IMR-90 (cell line): ENCODE measurements around the gene COTL1. TPM values are rescaled to one million over a fixed set of nuclear protein-coding genes. Genes with fewer than 3 reads are reported as not detected.

ENCODE experiments used
- ATAC-seq: fragments of 200-7000 bp; cut with Tn5 transposase; 2 replicates; pipeline ENCODE4 v1.9.1; 2020; ENCODE audit warnings: low read depth, mild to moderate bottlenecking, moderate library complexity
- BruUV-seq: library from RNA; stranded (reverse); fragments of 400-500 nt; replicated peaks from 2 replicates; lab custom pipeline; 2021; lab: Mats Ljungman, UMichigan
- CTCF ChIA-PET: fragments of 300-600 bp; formaldehyde crosslinking; extraction: SDS; loops from one replicate; lab custom pipeline; 2021; ENCODE audit warnings: antibody characterized with exemption; lab: Yijun Ruan, JAX
- POLR2A ChIA-PET: fragments of 300-600 bp; sonication (Branson Sonifier 250); formaldehyde crosslinking; loops from one replicate; lab custom pipeline; 2022; ENCODE audit warnings: antibody characterized with exemption; ENCODE audit not compliant: unreplicated experiment; lab: Charles Lee
- DNase-seq: peaks from one replicate; pipeline ENCODE4 v3.0.0; 2013
- H2AFZ ChIP-seq: replicated peaks from 2 replicates; pipeline ENCODE3; 2013; ENCODE audit warnings: low read length, mild to moderate bottlenecking; ENCODE audit not compliant: poor library complexity
- H2AK5ac ChIP-seq: 2 replicates; pipeline ENCODE4 v1.6.1; 2013; ENCODE audit warnings: low read depth, low read length, inconsistent platforms
- H2AK9ac ChIP-seq: replicated peaks from 2 replicates; pipeline ENCODE3; 2013; ENCODE audit warnings: mild to moderate bottlenecking, low read depth, low read length, moderate library complexity; ENCODE audit not compliant: poor library complexity
- H2BK120ac ChIP-seq: 2 replicates; pipeline ENCODE4 v1.6.1; 2013; ENCODE audit warnings: low read depth, low read length, inconsistent platforms
- H2BK15ac ChIP-seq: 3 replicates; pipeline ENCODE4 v1.6.1; 2013; ENCODE audit warnings: low read depth, low read length, inconsistent platforms
- H2BK20ac ChIP-seq: 2 replicates; pipeline ENCODE4 v1.6.1; 2013; ENCODE audit warnings: low read depth, mild to moderate bottlenecking, inconsistent platforms, low read length, moderate library complexity
- H2BK5ac ChIP-seq: 2 replicates; pipeline ENCODE4 v1.6.1; 2013; ENCODE audit warnings: mild to moderate bottlenecking, low read depth, low read length, inconsistent platforms; ENCODE audit not compliant: poor library complexity, severe bottlenecking
- H3K14ac ChIP-seq: replicated peaks from 2 replicates; pipeline ENCODE4 v1.6.1; 2013; ENCODE audit warnings: low read depth, low read length, inconsistent platforms
- H3K18ac ChIP-seq: 2 replicates; pipeline ENCODE4 v1.6.1; 2013; ENCODE audit warnings: low read depth, low read length, control low read depth
- H3K23ac ChIP-seq: 2 replicates; pipeline ENCODE4 v1.6.1; 2013; ENCODE audit warnings: low read depth, low read length, inconsistent platforms
- H3K27ac ChIP-seq: 2 replicates; pipeline ENCODE4 v1.5.1; 2013; ENCODE audit warnings: mild to moderate bottlenecking, control low read depth, low read length; ENCODE audit not compliant: insufficient read depth
- H3K27me3 ChIP-seq: 2 replicates; pipeline ENCODE4 v1.6.1; 2013; ENCODE audit warnings: low read length; ENCODE audit not compliant: control insufficient read depth, insufficient read depth
- H3K36me3 ChIP-seq: 2 replicates; pipeline ENCODE4 v1.6.1; 2013; ENCODE audit warnings: low read length, mixed read lengths; ENCODE audit not compliant: control insufficient read depth, insufficient read depth
- H3K4ac ChIP-seq: 2 replicates; pipeline ENCODE4 v1.6.1; 2013; ENCODE audit warnings: low read depth, low read length, inconsistent platforms
- H3K4me1 ChIP-seq: 2 replicates; pipeline ENCODE4 v1.6.1; 2013; ENCODE audit warnings: low read length, mixed read lengths; ENCODE audit not compliant: control insufficient read depth, insufficient read depth
- H3K4me2 ChIP-seq: 2 replicates; pipeline ENCODE4 v1.6.1; 2013; ENCODE audit warnings: low read depth, mild to moderate bottlenecking, control low read depth, low read length, moderate library complexity
- H3K4me3 ChIP-seq: 2 replicates; pipeline ENCODE4 v1.5.1; 2013; ENCODE audit warnings: low read depth, mild to moderate bottlenecking, control low read depth, low read length, moderate library complexity; ENCODE audit not compliant: insufficient read depth
- H3K56ac ChIP-seq: 2 replicates; pipeline ENCODE4 v1.6.1; 2013; ENCODE audit warnings: low read length, inconsistent platforms; ENCODE audit not compliant: insufficient read depth; ENCODE audit errors: extremely low read depth
- H3K79me1 ChIP-seq, 2 experiments: 2 replicates each; pipeline ENCODE4 v1.6.1; 2013; ENCODE audit warnings: low read length in 2 of 2, inconsistent platforms in 1 of 2, low read depth in 1 of 2
- H3K9ac ChIP-seq: 2 replicates; pipeline ENCODE4 v1.6.1; 2013; ENCODE audit warnings: low read depth, low read length, control low read depth
- H3K9me1 ChIP-seq: 2 replicates; pipeline ENCODE4 v1.6.1; 2013; ENCODE audit warnings: low read length, inconsistent platforms; ENCODE audit not compliant: insufficient read depth
- H3K9me3 ChIP-seq: 2 replicates; pipeline ENCODE4 v1.6.1; 2013; ENCODE audit warnings: low read length; ENCODE audit not compliant: control insufficient read depth, insufficient read depth
- H4K20me1 ChIP-seq: 2 replicates; pipeline ENCODE4 v1.6.1; 2013; ENCODE audit warnings: low read length, inconsistent platforms; ENCODE audit not compliant: insufficient read depth
- H4K5ac ChIP-seq: 2 replicates; pipeline ENCODE4 v1.6.1; 2013; ENCODE audit warnings: mild to moderate bottlenecking, low read depth, low read length, control low read depth
- H4K8ac ChIP-seq, 2 experiments: 2 replicates each; pipeline ENCODE4 v1.6.1; 2013; ENCODE audit warnings: low read depth in 2 of 2, low read length in 2 of 2, control low read depth in 1 of 2, inconsistent platforms in 1 of 2
- H4K91ac ChIP-seq: 2 replicates; pipeline ENCODE4 v1.6.1; 2013; ENCODE audit warnings: low read depth, low read length, inconsistent platforms; ENCODE audit not compliant: insufficient read depth
- CEBPB ChIP-seq: IDR thresholded peaks from 2 replicates; pipeline ENCODE4 v1.6.1; 2012; ENCODE audit warnings: low read depth, low read length, improper control_type of control experiment
- FOS ChIP-seq: fragments of 150-350 bp; IDR thresholded peaks from 2 replicates; pipeline ENCODE4 v1.6.1; 2016; ENCODE audit warnings: low read depth, low read length
- MAFK ChIP-seq: IDR thresholded peaks from 2 replicates; pipeline ENCODE4 v1.6.1; 2012; ENCODE audit warnings: low read depth, low read length, improper control_type of control experiment
- MAZ ChIP-seq: IDR thresholded peaks from 2 replicates; pipeline ENCODE4 v1.6.1; 2012; ENCODE audit warnings: low read depth, mild to moderate bottlenecking, low read length, improper control_type of control experiment, moderate library complexity, borderline replicate concordance
- NFE2L2 ChIP-seq: fragments of 150-350 bp; IDR thresholded peaks from 2 replicates; pipeline ENCODE4 v1.6.1; 2016; ENCODE audit warnings: low read depth, mild to moderate bottlenecking, low read length
- POLR2A ChIP-seq: IDR thresholded peaks from 2 replicates; pipeline ENCODE4 v1.6.1; 2012; ENCODE audit warnings: mild to moderate bottlenecking, low read depth, low read length
- RCOR1 ChIP-seq: IDR thresholded peaks from 2 replicates; pipeline ENCODE4 v1.6.1; 2012; ENCODE audit warnings: mild to moderate bottlenecking, low read length, improper control_type of control experiment; ENCODE audit not compliant: insufficient replicate concordance
- RFX5 ChIP-seq: IDR thresholded peaks from 2 replicates; pipeline ENCODE4 v1.8.0; 2012; ENCODE audit warnings: low read depth, mild to moderate bottlenecking, low read length, moderate library complexity
- SMC3 ChIP-seq: fragments of 150-350 bp; IDR thresholded peaks from 2 replicates; pipeline ENCODE4 v1.6.1; 2016; ENCODE audit warnings: low read depth, mild to moderate bottlenecking, antibody characterized with exemption, low read length, moderate library complexity
- WGBS, 2 experiments: methylation state at CpG; one replicate each; pipeline versions ENCODE4 v1.1.5 to v1.1.7; 2013; ENCODE audit warnings: missing lambda C conversion rate in 2 of 2; ENCODE audit not compliant: insufficient read length in 1 of 2; ENCODE audit errors: extremely low coverage in 2 of 2; 5-methylcytosine and 5-hydroxymethylcytosine counted together
- dilution Hi-C: fragments of 300-500 bp; cut with HindIII; formaldehyde crosslinking; loops from one replicate; pipeline ENCODE4 v1.14.3; 2018; ENCODE audit warnings: low sequenced_read_pairs; ENCODE audit not compliant: unreplicated experiment
- in situ Hi-C: fragments of 300-500 bp; cut with MboI; formaldehyde crosslinking; loops from 3 replicates; pipeline ENCODE4 v1.14.3; 2019; ENCODE audit warnings: low sequenced_read_pairs, inconsistent platforms, mixed read lengths
- intact Hi-C: fragments of 100-400 bp; cut with micrococcal nuclease; formaldehyde crosslinking; loops from 2 replicates; pipeline ENCODE4 v1.10.0; 2022
- polyA plus RNA-seq, 3 experiments: library from polyadenylated mRNA; depleted of rRNA; stranded (reverse); fragments of >200 nt; gene quantifications; 2 replicates each; pipeline ENCODE4 v1.2.3, GENCODE V29; 2012; ENCODE audit warnings: low replicate concordance in 1 of 3
- total RNA-seq: library from RNA; depleted of rRNA; stranded (reverse); fragments of >200 nt; gene quantifications from 2 replicates; pipeline ENCODE4 v1.2.3, GENCODE V29; 2012
- TF ChIP-seq, protein P1 (sequence below): fragments of 150-350 bp; IDR thresholded peaks from 2 replicates; pipeline ENCODE4 v1.6.1; 2016; ENCODE audit warnings: low read depth, mild to moderate bottlenecking, low read length, moderate library complexity, borderline replicate concordance
- TF ChIP-seq, protein P2 (sequence below): conservative IDR thresholded peaks from 2 replicates; pipeline ENCODE4 v1.5.1; 2012; ENCODE audit warnings: mild to moderate bottlenecking, low read depth, low read length, improper control_type of control experiment

COTL1 gene
- total and polyA plus RNA-seq, 2 of the 4 experiments (the other 2 are of a cell fraction), result 144 to 258 TPM

DNA sequence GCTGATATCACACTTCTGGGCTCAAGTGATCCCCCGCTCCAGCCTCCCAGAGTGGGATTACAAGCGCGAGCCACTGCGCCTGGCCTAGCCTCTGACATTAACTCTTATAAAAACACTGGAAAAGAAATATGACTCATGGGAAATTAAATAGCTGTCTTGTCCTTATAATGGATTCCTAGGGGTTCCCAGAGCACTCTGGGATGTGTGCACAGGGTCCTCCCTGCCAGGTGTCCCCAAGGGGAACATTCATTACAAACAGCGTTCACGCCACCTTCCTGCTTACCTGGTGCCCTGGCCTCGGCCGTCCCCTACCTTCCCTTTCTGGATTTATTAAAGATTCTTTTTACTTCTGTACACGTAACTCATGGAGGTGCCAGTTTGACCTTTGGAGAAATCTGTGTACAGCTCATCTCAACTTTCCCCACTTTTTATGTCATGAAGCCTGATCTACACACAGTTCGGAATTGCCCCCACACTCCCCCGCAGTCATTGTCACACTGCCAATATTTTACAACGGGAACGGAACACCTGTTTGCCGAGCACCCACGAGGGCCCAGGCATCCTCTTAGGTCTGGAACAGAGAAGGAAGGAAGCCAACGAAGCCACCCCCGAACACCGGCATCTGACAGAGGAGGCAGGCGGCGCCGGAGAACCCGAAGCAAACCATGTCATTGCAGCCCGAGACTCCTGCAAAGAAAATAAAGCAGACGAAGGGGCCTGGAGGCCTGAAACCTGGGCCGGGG lies 73.7 kb downstream of the COTL1 start:
- H3K9me3 ChIP-seq, result no peaks in the 10 kb centered on the region
- H2BK120ac ChIP-seq, result no peak overlapping the region
- in situ Hi-C loops (no loop called here), intact Hi-C loops (no loop called here), dilution Hi-C loops (no loop called here)
- peaks cover 2% of the 10 kb centered on the region; the same call in 1 of the 2 replicates for H3K4me1 ChIP-seq
- no peak overlapping the region for H3K14ac ChIP-seq
- no peak overlapping the region for H2BK15ac ChIP-seq
- DNase-seq (peak; percentile 28), ATAC-seq (peak; percentile 58; the same call in 1 of the 2 replicates)
- H3K27me3 ChIP-seq, result no peaks in the 10 kb centered on the region
- BruUV-seq, result no TSS peak
- no peaks in the 10 kb centered on the region for H3K79me1 ChIP-seq
- H4K5ac ChIP-seq, result no peak overlapping the region
- no peak overlapping the region for H2BK20ac ChIP-seq
- H3K9me1 ChIP-seq, result peaks cover 2% of the 10 kb centered on the region; the same call in 1 of the 2 replicates
- H3K36me3 ChIP-seq, result no peaks in the 10 kb centered on the region
- H2AFZ ChIP-seq, result peak overlapping the region; percentile 27
- no peak overlapping the region for H3K9ac ChIP-seq
- no peak for TF ChIP-seq CEBPB
- no peak for TF ChIP-seq MAFK
- no peak for TF ChIP-seq FOS
- TF ChIP-seq NFE2L2, result no peak
- TF ChIP-seq, protein P1, sequence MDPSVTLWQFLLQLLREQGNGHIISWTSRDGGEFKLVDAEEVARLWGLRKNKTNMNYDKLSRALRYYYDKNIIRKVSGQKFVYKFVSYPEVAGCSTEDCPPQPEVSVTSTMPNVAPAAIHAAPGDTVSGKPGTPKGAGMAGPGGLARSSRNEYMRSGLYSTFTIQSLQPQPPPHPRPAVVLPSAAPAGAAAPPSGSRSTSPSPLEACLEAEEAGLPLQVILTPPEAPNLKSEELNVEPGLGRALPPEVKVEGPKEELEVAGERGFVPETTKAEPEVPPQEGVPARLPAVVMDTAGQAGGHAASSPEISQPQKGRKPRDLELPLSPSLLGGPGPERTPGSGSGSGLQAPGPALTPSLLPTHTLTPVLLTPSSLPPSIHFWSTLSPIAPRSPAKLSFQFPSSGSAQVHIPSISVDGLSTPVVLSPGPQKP, result no peak
- TF ChIP-seq MAZ, result no peak
- TF ChIP-seq, protein P2, sequence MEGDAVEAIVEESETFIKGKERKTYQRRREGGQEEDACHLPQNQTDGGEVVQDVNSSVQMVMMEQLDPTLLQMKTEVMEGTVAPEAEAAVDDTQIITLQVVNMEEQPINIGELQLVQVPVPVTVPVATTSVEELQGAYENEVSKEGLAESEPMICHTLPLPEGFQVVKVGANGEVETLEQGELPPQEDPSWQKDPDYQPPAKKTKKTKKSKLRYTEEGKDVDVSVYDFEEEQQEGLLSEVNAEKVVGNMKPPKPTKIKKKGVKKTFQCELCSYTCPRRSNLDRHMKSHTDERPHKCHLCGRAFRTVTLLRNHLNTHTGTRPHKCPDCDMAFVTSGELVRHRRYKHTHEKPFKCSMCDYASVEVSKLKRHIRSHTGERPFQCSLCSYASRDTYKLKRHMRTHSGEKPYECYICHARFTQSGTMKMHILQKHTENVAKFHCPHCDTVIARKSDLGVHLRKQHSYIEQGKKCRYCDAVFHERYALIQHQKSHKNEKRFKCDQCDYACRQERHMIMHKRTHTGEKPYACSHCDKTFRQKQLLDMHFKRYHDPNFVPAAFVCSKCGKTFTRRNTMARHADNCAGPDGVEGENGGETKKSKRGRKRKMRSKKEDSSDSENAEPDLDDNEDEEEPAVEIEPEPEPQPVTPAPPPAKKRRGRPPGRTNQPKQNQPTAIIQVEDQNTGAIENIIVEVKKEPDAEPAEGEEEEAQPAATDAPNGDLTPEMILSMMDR, result no peak
- no peak for TF ChIP-seq RFX5
- TF ChIP-seq RCOR1, result no peak
- no peak for TF ChIP-seq POLR2A
- no peak for TF ChIP-seq SMC3
- H3K4me3 ChIP-seq, result no peak overlapping the region
- 90% methylated on average over 2 of the region's 25 CpGs; no CpG with 5 or more reads in 1 of the 2 experiments for WGBS, 2 experiments
- peak overlapping the region; percentile 6 for H2AK9ac ChIP-seq
- no peak overlapping the region for H4K91ac ChIP-seq
- H3K4ac ChIP-seq, result no peak overlapping the region
- ChIA-PET CTCF (no interaction called here), POLR2A (no interaction called here)
- no peak overlapping the region for H3K18ac ChIP-seq
- no peak overlapping the region for H3K27ac ChIP-seq
- no peak overlapping the region for H4K8ac ChIP-seq
- H4K20me1 ChIP-seq, result no peaks in the 10 kb centered on the region
- no peak overlapping the region for H3K23ac ChIP-seq
- H2BK5ac ChIP-seq, result no peak overlapping the region
- no peak overlapping the region for H3K4me2 ChIP-seq
- H2AK5ac ChIP-seq, result no peak overlapping the region
- H3K56ac ChIP-seq, result no peak overlapping the region
